Measurements from ENCODE around the gene GLT6D1.

GRCh38 chr9:135596211-135596610, 43.1 kb downstream of the GLT6D1 start:
- no peak for TF ChIP-seq POLR2AphosphoS5 (IDR thresholded peaks at IDR 0.05; ENCODE audit: low read depth, low read length)
- TF ChIP-seq POLR2A (IDR thresholded peaks at IDR 0.05; ENCODE audit: low read depth, low read length) = no peak
- no peak for TF ChIP-seq TAF1 (IDR thresholded peaks at IDR 0.05; ENCODE audit: low read depth, low read length)
- TF ChIP-seq SPI1 (IDR thresholded peaks at IDR 0.05; ENCODE audit: low read depth, low read length) = no peak
- TF ChIP-seq PAX5 (IDR thresholded peaks at IDR 0.05; ENCODE audit: insufficient read depth, low read length, severe bottlenecking) = no peak

Data from GM12891 (cell line).